ENCODE measurements around the gene PYGM. TPM values are rescaled to one million over a fixed set of nuclear protein-coding genes. Genes with fewer than 3 reads are reported as not detected.

PYGM gene
- total and polyA plus RNA-seq, 2 donors (not counting 3 experiments of a cell fraction or from before 2014, with no cell fraction given), result 0.10 to 0.62 TPM

GRCh38 chr11:64769283-64769682 is 9.5 kb upstream of the PYGM start:
- TSS peak; percentile 2 for BruUV-seq (replicated peaks)
- Histone ChIP-seq H2AFZ (ENCODE audit: low read depth, low read length) (no peak overlapping the region), H3K9me1 (replicated peaks; ENCODE audit: control insufficient read depth, extremely low read depth, insufficient read depth, low read length) (no peaks in the 10 kb centered on the region), H3K4me3 (replicated peaks in 1 of 3; ENCODE audit: insufficient read depth in 1 of 3, low read depth in 1 of 3, low read length in 3 of 3) (no peak overlapping the region), H3K27ac (ENCODE audit: insufficient read depth, low read depth, low read length) (no peak overlapping the region), H3K79me2 (ENCODE audit: control insufficient read depth, insufficient read depth, low read length) (peaks cover 75% of the 10 kb centered on the region), H3K4me1 (ENCODE audit: control insufficient read depth, extremely low read depth, insufficient read depth, low read length) (peaks cover 23% of the 10 kb centered on the region), H3K27me3 (ENCODE audit: control insufficient read depth in 2 of 2, insufficient read depth in 2 of 2, low read length in 2 of 2) (no peaks in the 10 kb centered on the region), H3K9ac (replicated peaks; ENCODE audit: extremely low read depth, insufficient read depth, low read length) (no peak overlapping the region), H3K9me3 (replicated peaks; ENCODE audit: control insufficient read depth, insufficient read depth, low read length) (no peaks in the 10 kb centered on the region), H3K4me2 (ENCODE audit: insufficient read depth, low read length) (no peak overlapping the region), H4K20me1 (replicated peaks; ENCODE audit: control insufficient read depth, extremely low read depth, insufficient read depth, low read length) (peaks cover 17% of the 10 kb centered on the region), H3K36me3 (ENCODE audit: control insufficient read depth in 2 of 2, extremely low read depth in 1 of 2, insufficient read depth in 2 of 2, low read length in 2 of 2) (peaks cover 64 to 72% of the 10 kb centered on the region in 2 experiments)
- no peak for TF ChIP-seq GATA2 (IDR thresholded peaks at IDR 0.05; ENCODE audit: insufficient read depth, insufficient read length, low read depth, low read length)
- no peak for TF ChIP-seq EZH2 (IDR thresholded peaks at IDR 0.05; ENCODE audit: borderline replicate concordance, low read depth, low read length, severe bottlenecking)
- TF ChIP-seq FOS (IDR thresholded peaks at IDR 0.05; ENCODE audit: borderline replicate concordance, insufficient read depth, low read length), result no peak
- TF ChIP-seq JUN (IDR thresholded peaks at IDR 0.05; ENCODE audit: borderline replicate concordance, insufficient read depth, insufficient read length, low read depth), result no peak
- TF ChIP-seq, protein P1, sequence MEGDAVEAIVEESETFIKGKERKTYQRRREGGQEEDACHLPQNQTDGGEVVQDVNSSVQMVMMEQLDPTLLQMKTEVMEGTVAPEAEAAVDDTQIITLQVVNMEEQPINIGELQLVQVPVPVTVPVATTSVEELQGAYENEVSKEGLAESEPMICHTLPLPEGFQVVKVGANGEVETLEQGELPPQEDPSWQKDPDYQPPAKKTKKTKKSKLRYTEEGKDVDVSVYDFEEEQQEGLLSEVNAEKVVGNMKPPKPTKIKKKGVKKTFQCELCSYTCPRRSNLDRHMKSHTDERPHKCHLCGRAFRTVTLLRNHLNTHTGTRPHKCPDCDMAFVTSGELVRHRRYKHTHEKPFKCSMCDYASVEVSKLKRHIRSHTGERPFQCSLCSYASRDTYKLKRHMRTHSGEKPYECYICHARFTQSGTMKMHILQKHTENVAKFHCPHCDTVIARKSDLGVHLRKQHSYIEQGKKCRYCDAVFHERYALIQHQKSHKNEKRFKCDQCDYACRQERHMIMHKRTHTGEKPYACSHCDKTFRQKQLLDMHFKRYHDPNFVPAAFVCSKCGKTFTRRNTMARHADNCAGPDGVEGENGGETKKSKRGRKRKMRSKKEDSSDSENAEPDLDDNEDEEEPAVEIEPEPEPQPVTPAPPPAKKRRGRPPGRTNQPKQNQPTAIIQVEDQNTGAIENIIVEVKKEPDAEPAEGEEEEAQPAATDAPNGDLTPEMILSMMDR (IDR thresholded peaks at IDR 0.05; ENCODE audit: extremely low read depth in 1 of 2, insufficient read depth in 1 of 2, low read depth in 1 of 2, low read length in 2 of 2), result no peak
- TF ChIP-seq MAX (IDR thresholded peaks at IDR 0.05; ENCODE audit: insufficient read depth, insufficient read length), result no peak
- TF ChIP-seq POLR2AphosphoS5 (IDR thresholded peaks at IDR 0.05; ENCODE audit: insufficient read depth, low read depth, low read length), result no peak
- no peak for TF ChIP-seq POLR2A (IDR thresholded peaks at IDR 0.05; ENCODE audit: low read depth, low read length)
- no peak for TF ChIP-seq MYC (IDR thresholded peaks at IDR 0.05; ENCODE audit: low read depth, low read length)
- dilution Hi-C loops (cut with MboI; ENCODE audit: extremely low pct_ligation_motif_present, low sequenced_read_pairs), result no loop called here
- intact Hi-C loops (cut with micrococcal nuclease), result no loop called here
- FAIRE-seq, result no peak
- ChIA-PET CTCF (interaction anchor here (0.5 kb wide), 1 partner anchor 16 kb away, joined by 3 read pairs; no protein-coding TSS in a partner anchor), POLR2A (no interaction called here)
- DNase-seq (ENCODE audit: low read depth, low spot score), result no peak

Data from endothelial cell of umbilical vein (primary cell).